Measurements from ENCODE around the gene CEP95. TPM values are rescaled to one million over a fixed set of nuclear protein-coding genes. Genes with fewer than 3 reads are reported as not detected.
"Not testable (repeated sequence)": the region's sequence is repeated elsewhere in the genome, so short reads cannot be mapped to it uniquely, and the experiment has no call there.

CEP95 gene
- total RNA-seq, 1 experiment from 2014 or later, result 37.6 TPM

DNA sequence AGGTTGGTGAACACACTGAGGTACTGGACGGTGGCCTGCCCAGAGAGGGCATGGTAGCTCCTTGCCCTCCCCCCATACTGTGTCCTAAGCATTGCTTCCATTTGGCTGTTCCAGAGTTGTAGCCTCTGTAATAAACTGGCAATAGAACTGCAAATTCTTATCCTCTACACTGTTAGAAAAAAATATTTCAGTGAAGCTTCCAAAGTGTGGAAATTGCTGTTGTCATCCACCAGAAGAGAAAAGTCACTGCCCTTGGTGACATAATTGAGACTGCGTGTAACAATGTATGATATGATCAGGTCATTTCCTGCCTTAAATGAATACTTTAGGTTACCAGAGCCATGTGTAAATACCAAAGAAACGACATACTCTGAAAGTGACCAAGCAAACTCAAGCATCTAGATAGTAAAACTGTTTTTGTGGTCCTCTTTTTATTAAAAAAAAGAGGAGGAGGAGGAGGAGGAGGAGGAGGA, 65.9 kb downstream of the CEP95 start:
- intact Hi-C loops (cut with micrococcal nuclease; ENCODE audit: unreplicated experiment), result loop anchor here (5.0 kb wide), 1 partner anchor 35 kb away; no protein-coding TSS in a partner anchor
- Mint-ChIP-seq H3K27ac (ENCODE audit: unreplicated experiment) (no peak overlapping the region), H3K4me1 (ENCODE audit: low read depth, unreplicated experiment) (no peaks in the 10 kb centered on the region), H3K27me3 (ENCODE audit: unreplicated experiment) (no peaks in the 10 kb centered on the region), H3K36me3 (ENCODE audit: insufficient read depth, unreplicated experiment) (peaks cover 11% of the 10 kb centered on the region), H3K9me3 (ENCODE audit: low read depth, unreplicated experiment) (no peaks in the 10 kb centered on the region), H3K4me3 (ENCODE audit: low read depth, unreplicated experiment) (no peak overlapping the region)
- CTCF ChIA-PET, result no interaction called here
- BruUV-seq (replicated peaks), result no TSS peak
- TF ChIP-seq, protein P1, sequence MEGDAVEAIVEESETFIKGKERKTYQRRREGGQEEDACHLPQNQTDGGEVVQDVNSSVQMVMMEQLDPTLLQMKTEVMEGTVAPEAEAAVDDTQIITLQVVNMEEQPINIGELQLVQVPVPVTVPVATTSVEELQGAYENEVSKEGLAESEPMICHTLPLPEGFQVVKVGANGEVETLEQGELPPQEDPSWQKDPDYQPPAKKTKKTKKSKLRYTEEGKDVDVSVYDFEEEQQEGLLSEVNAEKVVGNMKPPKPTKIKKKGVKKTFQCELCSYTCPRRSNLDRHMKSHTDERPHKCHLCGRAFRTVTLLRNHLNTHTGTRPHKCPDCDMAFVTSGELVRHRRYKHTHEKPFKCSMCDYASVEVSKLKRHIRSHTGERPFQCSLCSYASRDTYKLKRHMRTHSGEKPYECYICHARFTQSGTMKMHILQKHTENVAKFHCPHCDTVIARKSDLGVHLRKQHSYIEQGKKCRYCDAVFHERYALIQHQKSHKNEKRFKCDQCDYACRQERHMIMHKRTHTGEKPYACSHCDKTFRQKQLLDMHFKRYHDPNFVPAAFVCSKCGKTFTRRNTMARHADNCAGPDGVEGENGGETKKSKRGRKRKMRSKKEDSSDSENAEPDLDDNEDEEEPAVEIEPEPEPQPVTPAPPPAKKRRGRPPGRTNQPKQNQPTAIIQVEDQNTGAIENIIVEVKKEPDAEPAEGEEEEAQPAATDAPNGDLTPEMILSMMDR (IDR thresholded peaks at IDR 0.05; ENCODE audit: unreplicated experiment), result no peak
- DNase-seq, result no peak

DNA sequence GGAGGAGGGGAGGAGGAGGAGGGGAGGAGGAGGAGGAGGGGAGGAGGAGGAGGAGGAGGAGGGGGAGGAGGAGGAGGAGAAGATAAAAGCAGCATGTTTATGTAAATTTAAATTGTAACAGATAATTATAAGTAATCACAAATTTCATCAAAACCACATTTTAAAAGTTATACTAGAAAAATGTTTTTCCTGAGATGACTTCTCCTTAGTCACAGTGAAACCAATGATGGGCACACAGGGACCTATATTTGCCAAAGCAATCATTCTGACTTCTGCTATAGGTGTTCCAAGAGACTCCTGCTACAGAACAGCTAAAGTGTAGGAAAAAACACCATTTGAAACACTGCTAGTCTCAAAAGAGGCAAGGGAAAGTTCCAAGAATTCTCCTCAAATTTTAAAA, 66.4 kb downstream of the CEP95 start:
- TF ChIP-seq, protein P1 (IDR thresholded peaks at IDR 0.05; ENCODE audit: unreplicated experiment), result no peak
- Mint-ChIP-seq H3K4me1 (ENCODE audit: low read depth, unreplicated experiment) (no peaks in the 10 kb centered on the region), H3K27me3 (ENCODE audit: unreplicated experiment) (no peaks in the 10 kb centered on the region), H3K27ac (ENCODE audit: unreplicated experiment) (no peak overlapping the region), H3K36me3 (ENCODE audit: insufficient read depth, unreplicated experiment) (peaks cover 13% of the 10 kb centered on the region), H3K4me3 (ENCODE audit: low read depth, unreplicated experiment) (no peak overlapping the region), H3K9me3 (ENCODE audit: low read depth, unreplicated experiment) (no peaks in the 10 kb centered on the region)
- CTCF ChIA-PET, result interaction anchor here (0.6 kb wide), 1 partner anchor 390 kb away, joined by 3 read pairs; no protein-coding TSS in a partner anchor
- no peak for DNase-seq
- intact Hi-C loops (cut with micrococcal nuclease; ENCODE audit: unreplicated experiment), result loop anchor here (5.0 kb wide), 1 partner anchor 34 kb away; no protein-coding TSS in a partner anchor
- no TSS peak for BruUV-seq (replicated peaks)

DNA sequence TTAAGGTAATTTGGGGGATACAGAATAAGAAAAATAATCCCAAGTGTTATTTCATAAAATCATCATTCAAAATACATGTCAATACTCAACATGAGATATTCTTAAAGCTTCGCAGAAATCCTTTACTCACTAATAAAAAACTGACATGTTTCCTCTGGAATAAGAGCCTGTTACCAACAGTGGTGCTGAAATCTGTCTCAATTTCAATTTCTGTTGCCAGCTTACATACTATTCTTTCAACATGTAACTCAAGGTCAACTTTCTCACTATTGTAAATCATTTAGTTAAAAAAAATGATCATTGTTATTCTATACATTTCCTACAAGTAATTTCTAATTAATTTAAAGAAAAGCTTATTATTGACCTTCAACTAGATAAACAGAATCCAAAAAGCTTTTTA, 67.9 kb downstream of the CEP95 start:
- intact Hi-C loops (cut with micrococcal nuclease; ENCODE audit: unreplicated experiment), result loop anchor here (5.0 kb wide), 1 partner anchor 33 kb away; no protein-coding TSS in a partner anchor
- Mint-ChIP-seq H3K27ac (ENCODE audit: unreplicated experiment) (no peak overlapping the region), H3K36me3 (ENCODE audit: insufficient read depth, unreplicated experiment) (peaks cover 8% of the 10 kb centered on the region), H3K4me3 (ENCODE audit: low read depth, unreplicated experiment) (no peak overlapping the region), H3K27me3 (ENCODE audit: unreplicated experiment) (no peaks in the 10 kb centered on the region), H3K9me3 (ENCODE audit: low read depth, unreplicated experiment) (no peaks in the 10 kb centered on the region), H3K4me1 (ENCODE audit: low read depth, unreplicated experiment) (no peaks in the 10 kb centered on the region)
- no TSS peak for BruUV-seq (replicated peaks)
- TF ChIP-seq, protein P1 (IDR thresholded peaks at IDR 0.05; ENCODE audit: unreplicated experiment), result no peak
- DNase-seq, result no peak
- CTCF ChIA-PET, result no interaction called here

DNA sequence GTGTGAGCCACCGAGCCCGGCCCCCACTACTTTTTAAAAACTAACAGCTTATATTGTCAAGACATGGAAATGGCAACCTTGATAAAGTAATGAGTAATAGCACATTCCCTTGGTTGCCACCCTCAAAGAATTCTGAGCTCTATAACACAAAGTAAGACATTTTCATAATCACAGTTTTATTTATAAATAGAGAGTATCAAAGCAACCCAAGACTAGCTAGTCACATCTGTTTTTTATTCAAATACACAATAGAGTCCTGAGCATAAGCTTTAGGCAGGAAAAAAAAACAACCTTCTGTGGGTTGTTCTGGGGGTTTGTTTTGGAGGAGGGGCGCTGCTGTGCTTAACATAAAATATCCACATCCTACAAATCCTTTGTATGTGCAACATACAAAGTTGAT, 68.7 kb downstream of the CEP95 start:
- Mint-ChIP-seq H3K4me3 (ENCODE audit: low read depth, unreplicated experiment) (no peak overlapping the region), H3K27ac (ENCODE audit: unreplicated experiment) (no peak overlapping the region), H3K36me3 (ENCODE audit: insufficient read depth, unreplicated experiment) (peaks cover 8% of the 10 kb centered on the region), H3K9me3 (ENCODE audit: low read depth, unreplicated experiment) (no peaks in the 10 kb centered on the region), H3K27me3 (ENCODE audit: unreplicated experiment) (no peaks in the 10 kb centered on the region), H3K4me1 (ENCODE audit: low read depth, unreplicated experiment) (no peaks in the 10 kb centered on the region)
- CTCF ChIA-PET, result no interaction called here
- BruUV-seq (replicated peaks), result no TSS peak
- DNase-seq, result no peak
- TF ChIP-seq, protein P1 (IDR thresholded peaks at IDR 0.05; ENCODE audit: unreplicated experiment), result no peak
- intact Hi-C loops (cut with micrococcal nuclease; ENCODE audit: unreplicated experiment), result no loop called here

DNA sequence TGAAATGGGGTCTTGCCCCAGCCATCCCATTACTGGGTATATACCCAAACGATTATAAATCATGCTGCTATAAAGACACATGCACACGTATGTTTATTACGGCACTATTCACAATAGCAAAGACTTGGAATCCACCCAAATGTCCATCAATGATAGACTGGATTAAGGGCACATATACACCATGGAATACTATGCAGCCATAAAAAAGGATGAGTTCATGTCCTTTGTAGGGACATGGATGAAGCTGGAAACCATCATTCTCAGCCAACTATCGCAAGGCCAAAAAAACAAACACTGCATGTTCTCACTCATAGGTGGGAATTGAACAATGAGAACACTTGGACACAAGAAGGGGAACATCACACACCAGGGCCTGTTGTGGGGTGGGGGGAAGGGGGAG, 70.2 kb downstream of the CEP95 start:
- intact Hi-C loops (cut with micrococcal nuclease; ENCODE audit: unreplicated experiment); DNase-seq; H3K4me1 Mint-ChIP-seq (ENCODE audit: low read depth, unreplicated experiment); H3K9me3 Mint-ChIP-seq (ENCODE audit: low read depth, unreplicated experiment); H3K4me3 Mint-ChIP-seq (ENCODE audit: low read depth, unreplicated experiment); H3K27me3 Mint-ChIP-seq (ENCODE audit: unreplicated experiment); H3K27ac Mint-ChIP-seq (ENCODE audit: unreplicated experiment); BruUV-seq (replicated peaks); CTCF ChIA-PET: not testable (repeated sequence)
- peaks cover 14% of the 10 kb centered on the region for H3K36me3 Mint-ChIP-seq (ENCODE audit: insufficient read depth, unreplicated experiment)
